Fibroblast of mammary gland (primary cell): ENCODE data around the gene MAST3.

Source experiments
- DNase-seq: peaks from one replicate; pipeline ENCODE4 v3.0.0-alpha.2; 2010; ENCODE audit warnings: low read depth
- H3K4me3 ChIP-seq: 2 replicates; pipeline ENCODE4 v1.5.1; 2011; ENCODE audit warnings: low read depth, mild to moderate bottlenecking, low read length, moderate library complexity; ENCODE audit not compliant: control insufficient read depth
- TF ChIP-seq, protein P1 (sequence below): conservative IDR thresholded peaks from 2 replicates; pipeline ENCODE4 v1.5.1; 2011; ENCODE audit warnings: low read depth, low read length, inconsistent platforms; ENCODE audit not compliant: control insufficient read depth, insufficient read depth

Gene MAST3

DNA sequence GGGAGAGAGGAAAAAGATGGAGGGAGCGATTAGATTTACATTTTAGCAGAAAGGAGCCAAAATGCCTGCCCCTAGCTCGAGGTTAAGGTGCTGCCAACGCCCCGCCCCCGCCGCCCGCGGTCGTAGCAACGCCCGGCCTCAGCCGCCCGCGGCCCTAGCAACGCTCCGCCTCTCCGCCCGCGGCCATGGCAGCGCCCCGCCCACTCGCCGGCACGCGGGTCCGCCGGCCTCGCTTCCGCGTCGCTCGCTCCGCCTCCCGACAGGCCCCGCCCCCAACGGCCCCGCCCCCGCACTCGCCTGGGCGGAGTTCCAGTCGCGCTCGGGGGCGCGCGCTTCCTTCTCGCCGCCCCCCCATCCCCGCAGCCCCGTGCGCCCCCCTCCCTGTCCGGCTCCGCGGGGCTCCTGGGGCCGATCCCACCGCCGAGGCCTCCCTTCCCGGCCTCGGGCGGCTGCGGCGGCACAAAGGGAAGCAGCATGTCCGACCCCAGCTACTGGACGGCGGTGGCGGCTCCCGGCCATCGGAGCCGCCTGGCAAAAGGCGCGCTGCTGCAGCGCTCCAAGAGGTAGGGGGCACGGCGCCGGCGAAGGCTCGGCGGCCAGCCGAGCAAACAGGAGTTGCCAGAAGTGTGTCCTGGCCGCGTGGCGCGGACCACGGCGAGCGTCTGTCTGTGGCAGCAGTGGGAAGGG lies 20.3 kb downstream of the MAST3 start:
- H3K4me3 ChIP-seq: peak overlapping the region; percentile 61
- peak; percentile 70 for DNase-seq
- TF ChIP-seq, protein P1, sequence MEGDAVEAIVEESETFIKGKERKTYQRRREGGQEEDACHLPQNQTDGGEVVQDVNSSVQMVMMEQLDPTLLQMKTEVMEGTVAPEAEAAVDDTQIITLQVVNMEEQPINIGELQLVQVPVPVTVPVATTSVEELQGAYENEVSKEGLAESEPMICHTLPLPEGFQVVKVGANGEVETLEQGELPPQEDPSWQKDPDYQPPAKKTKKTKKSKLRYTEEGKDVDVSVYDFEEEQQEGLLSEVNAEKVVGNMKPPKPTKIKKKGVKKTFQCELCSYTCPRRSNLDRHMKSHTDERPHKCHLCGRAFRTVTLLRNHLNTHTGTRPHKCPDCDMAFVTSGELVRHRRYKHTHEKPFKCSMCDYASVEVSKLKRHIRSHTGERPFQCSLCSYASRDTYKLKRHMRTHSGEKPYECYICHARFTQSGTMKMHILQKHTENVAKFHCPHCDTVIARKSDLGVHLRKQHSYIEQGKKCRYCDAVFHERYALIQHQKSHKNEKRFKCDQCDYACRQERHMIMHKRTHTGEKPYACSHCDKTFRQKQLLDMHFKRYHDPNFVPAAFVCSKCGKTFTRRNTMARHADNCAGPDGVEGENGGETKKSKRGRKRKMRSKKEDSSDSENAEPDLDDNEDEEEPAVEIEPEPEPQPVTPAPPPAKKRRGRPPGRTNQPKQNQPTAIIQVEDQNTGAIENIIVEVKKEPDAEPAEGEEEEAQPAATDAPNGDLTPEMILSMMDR: no peak

DNA sequence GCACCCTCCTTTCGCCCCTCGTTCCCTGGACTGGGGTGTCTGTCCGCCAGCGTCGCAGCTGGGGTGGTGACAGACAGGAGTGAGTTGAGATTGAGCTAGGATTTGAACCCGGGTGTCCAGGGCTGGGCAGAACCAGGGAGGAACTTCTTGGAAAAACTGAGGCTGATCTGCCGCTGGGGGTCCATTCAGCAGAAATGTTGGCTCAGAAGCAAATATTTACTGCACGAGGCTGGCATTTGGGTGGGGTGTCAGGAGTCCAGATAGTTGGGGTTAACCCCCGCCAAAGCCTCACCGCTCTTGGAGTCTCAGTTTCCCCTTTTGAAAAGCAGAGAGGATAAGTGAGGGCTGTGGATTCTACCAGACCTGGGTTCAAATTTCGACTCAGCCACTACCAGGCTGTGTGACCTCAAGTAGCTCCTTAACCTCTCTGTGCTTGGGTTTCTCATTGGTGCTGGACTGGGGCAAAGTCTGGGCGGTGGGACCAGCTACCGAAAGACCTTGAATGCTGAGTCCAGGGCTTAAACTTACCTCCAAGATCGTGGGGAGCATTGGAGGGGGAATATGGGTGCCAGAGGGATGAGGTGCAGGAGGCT lies 20.9 kb downstream of the MAST3 start:
- TF ChIP-seq, protein P1: no peak
- peak overlapping the region; percentile 61 for H3K4me3 ChIP-seq
- no peak for DNase-seq

DNA sequence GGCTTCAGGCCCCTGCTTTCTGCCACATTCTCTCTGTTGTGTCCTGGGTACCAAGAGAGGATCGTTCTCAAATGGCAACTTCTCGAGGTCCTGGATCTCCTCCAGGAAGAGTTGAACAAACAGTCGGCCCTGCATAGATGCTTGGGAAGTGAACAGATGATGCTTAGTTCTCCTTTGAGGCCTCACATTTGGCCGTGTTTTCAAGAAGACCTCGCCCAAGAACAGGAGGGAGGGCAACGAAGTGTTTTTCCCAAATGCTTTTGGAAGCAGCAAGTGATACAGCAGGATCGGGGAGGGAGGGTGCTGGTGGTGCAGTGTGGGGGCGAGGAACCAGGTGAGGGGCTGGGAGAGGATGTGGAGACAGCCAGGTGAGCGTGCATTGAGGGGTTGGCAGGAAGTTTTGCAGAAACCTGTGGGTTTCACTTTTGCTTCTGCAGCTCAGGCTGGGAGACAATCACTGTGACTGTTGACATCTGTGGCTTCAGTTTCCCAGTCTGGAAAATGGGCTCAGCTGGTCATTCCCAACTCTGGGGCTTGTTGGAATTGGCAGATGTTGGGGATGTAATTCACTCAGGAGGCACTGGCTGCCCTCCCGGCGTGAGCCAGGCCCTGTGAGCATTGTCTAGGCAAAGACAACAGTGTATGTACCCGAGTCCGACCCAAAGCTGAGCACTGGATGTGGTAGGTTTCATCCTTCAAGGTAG lies 21.6 kb downstream of the MAST3 start:
- TF ChIP-seq, protein P1: no peak
- peak overlapping the region; percentile 61 for H3K4me3 ChIP-seq
- peak; percentile 23 for DNase-seq

- DNase-seq: no peak
- H3K4me3 ChIP-seq: no peak overlapping the region
- TF ChIP-seq, protein P1: no peak
These were observed 22.1 kb downstream of the MAST3 start for GRCh38 chr19:18119717-18120105.

DNA sequence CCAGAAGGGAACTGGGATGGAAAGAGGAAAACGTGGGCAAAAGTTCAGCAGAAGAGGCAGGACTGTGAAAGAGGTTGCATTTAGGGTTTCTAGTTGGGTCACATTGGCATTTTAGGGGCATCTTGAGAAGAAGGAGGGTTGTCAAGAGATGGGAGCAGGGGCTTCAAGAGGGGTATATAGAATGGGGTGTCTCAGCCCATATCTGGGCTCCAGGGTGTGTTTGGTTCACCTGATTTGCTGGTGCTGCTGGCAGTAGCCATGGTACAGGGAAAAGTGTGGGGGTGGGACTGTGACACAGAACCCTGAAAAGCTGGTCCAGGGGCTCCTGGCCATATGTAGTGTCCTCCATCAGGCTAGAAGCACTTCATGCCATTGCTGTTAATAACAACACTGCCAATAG lies 22.5 kb downstream of the MAST3 start:
- H3K4me3 ChIP-seq: no peak overlapping the region
- DNase-seq: no peak
- TF ChIP-seq, protein P1: no peak

DNA sequence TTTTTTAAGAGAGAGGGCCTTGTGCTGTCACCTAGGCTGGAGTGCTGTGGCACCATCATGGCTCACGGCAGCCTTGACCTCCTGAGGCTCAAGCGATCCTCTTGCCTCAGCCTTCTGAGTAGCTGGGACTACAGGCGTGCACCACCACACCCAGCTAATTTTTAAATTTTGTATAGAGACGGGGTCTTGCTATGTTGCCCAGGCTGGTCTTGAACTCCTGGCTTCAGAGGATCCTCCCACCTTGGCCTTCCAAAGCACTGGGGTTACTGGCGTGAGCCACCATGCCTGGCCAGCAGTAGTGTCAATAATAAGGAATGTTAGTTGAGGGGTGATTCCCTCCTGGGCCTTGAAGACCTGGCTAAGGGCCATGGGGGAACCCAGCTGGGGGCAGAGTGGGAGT lies 23.6 kb downstream of the MAST3 start:
- H3K4me3 ChIP-seq: no peak overlapping the region
- TF ChIP-seq, protein P1: no peak
- DNase-seq: no peak
